ENCODE measurements around the gene CNTFR.

CNTFR gene

DNA sequence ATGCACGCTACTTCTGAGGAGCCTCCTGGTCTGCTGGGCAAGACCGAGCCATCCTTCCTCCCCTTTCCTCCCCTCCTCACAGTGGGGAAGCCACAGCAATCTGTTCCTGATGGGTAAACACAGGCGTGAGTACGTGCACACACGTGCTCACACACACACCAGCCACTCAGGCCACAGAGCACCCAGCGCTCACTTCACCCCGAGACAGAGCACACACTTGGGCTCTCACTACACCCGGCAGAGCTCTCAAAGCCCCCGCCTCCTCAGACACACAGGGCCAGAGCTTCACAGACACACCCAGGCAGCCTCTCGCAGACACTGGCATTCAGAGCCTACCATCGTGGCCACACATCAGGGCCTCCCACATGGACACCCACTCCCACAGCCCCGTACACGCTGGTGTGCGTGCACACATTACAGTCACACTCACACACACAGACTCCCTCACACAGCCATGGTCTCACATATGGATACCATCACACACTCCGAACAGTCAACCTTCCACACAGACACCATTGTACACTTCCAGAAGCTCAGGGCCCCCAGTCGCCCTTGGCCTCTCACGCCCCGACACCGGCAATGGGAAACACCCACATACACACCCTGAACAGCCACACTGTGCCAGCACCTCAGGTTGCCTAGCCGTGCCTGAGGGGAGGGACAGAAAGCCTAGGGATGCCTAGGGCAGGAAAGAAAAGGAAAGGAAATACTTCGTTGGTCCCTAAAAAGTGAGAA lies 13.5 kb downstream of the CNTFR start:
- no peak for TF ChIP-seq POLR2AphosphoS5 (IDR thresholded peaks at IDR 0.05; ENCODE audit: low read depth)
- no peak for TF ChIP-seq GABPA (IDR thresholded peaks at IDR 0.05; ENCODE audit: low read depth)
- no peak for TF ChIP-seq SPI1 (IDR thresholded peaks at IDR 0.05; ENCODE audit: borderline replicate concordance, low read depth)
- TF ChIP-seq, protein P1, sequence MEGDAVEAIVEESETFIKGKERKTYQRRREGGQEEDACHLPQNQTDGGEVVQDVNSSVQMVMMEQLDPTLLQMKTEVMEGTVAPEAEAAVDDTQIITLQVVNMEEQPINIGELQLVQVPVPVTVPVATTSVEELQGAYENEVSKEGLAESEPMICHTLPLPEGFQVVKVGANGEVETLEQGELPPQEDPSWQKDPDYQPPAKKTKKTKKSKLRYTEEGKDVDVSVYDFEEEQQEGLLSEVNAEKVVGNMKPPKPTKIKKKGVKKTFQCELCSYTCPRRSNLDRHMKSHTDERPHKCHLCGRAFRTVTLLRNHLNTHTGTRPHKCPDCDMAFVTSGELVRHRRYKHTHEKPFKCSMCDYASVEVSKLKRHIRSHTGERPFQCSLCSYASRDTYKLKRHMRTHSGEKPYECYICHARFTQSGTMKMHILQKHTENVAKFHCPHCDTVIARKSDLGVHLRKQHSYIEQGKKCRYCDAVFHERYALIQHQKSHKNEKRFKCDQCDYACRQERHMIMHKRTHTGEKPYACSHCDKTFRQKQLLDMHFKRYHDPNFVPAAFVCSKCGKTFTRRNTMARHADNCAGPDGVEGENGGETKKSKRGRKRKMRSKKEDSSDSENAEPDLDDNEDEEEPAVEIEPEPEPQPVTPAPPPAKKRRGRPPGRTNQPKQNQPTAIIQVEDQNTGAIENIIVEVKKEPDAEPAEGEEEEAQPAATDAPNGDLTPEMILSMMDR (IDR thresholded peaks at IDR 0.05; ENCODE audit: insufficient read depth, low read length), result no peak
- TF ChIP-seq, protein P2, sequence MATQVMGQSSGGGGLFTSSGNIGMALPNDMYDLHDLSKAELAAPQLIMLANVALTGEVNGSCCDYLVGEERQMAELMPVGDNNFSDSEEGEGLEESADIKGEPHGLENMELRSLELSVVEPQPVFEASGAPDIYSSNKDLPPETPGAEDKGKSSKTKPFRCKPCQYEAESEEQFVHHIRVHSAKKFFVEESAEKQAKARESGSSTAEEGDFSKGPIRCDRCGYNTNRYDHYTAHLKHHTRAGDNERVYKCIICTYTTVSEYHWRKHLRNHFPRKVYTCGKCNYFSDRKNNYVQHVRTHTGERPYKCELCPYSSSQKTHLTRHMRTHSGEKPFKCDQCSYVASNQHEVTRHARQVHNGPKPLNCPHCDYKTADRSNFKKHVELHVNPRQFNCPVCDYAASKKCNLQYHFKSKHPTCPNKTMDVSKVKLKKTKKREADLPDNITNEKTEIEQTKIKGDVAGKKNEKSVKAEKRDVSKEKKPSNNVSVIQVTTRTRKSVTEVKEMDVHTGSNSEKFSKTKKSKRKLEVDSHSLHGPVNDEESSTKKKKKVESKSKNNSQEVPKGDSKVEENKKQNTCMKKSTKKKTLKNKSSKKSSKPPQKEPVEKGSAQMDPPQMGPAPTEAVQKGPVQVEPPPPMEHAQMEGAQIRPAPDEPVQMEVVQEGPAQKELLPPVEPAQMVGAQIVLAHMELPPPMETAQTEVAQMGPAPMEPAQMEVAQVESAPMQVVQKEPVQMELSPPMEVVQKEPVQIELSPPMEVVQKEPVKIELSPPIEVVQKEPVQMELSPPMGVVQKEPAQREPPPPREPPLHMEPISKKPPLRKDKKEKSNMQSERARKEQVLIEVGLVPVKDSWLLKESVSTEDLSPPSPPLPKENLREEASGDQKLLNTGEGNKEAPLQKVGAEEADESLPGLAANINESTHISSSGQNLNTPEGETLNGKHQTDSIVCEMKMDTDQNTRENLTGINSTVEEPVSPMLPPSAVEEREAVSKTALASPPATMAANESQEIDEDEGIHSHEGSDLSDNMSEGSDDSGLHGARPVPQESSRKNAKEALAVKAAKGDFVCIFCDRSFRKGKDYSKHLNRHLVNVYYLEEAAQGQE (IDR thresholded peaks at IDR 0.05; ENCODE audit: insufficient replicate concordance, low read depth), result no peak
- Histone ChIP-seq H3K27ac (replicated peaks) (no peak overlapping the region), H3K4me3 (replicated peaks; ENCODE audit: insufficient read depth, low read length) (no peak overlapping the region), H3K27me3 (ENCODE audit: insufficient read depth, poor library complexity, severe bottlenecking) (peaks cover 45% of the 10 kb centered on the region)
- no peak for DNase-seq (ENCODE audit: low read depth in 1 of 2, low spot score in 1 of 2)

DNA sequence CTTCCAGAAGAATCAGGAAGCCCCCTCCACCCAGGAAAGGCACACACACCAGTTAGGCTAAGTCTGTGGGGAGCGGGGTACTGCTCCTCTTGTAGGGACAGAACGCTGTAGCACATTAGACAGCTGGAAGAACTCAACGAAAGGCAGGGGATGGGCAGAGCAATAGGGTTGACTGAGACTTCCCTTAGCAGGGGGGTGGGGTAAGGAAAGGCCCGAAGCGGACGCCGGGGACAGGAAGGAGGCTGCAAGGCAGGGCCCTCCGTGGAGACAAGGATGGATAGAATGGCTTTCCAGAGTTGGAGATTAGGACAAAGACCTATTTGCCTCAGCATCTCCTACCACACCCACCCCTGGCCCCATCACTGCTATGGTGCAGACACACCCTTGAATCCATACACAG lies 14.3 kb downstream of the CNTFR start:
- TF ChIP-seq POLR2AphosphoS5 (IDR thresholded peaks at IDR 0.05; ENCODE audit: low read depth) (no peak), SPI1 (IDR thresholded peaks at IDR 0.05; ENCODE audit: borderline replicate concordance, low read depth) (no peak), GABPA (IDR thresholded peaks at IDR 0.05; ENCODE audit: low read depth) (no peak)
- TF ChIP-seq, protein P1 (IDR thresholded peaks at IDR 0.05; ENCODE audit: insufficient read depth, low read length), result no peak
- TF ChIP-seq, protein P2 (IDR thresholded peaks at IDR 0.05; ENCODE audit: insufficient replicate concordance, low read depth), result no peak
- H3K27ac ChIP-seq (replicated peaks), result no peak overlapping the region
- H3K27me3 ChIP-seq (ENCODE audit: insufficient read depth, poor library complexity, severe bottlenecking), result peaks cover 43% of the 10 kb centered on the region
- DNase-seq (ENCODE audit: low read depth in 1 of 2, low spot score in 1 of 2), result no peak
- no peak overlapping the region for H3K4me3 ChIP-seq (replicated peaks; ENCODE audit: insufficient read depth, low read length)

DNA sequence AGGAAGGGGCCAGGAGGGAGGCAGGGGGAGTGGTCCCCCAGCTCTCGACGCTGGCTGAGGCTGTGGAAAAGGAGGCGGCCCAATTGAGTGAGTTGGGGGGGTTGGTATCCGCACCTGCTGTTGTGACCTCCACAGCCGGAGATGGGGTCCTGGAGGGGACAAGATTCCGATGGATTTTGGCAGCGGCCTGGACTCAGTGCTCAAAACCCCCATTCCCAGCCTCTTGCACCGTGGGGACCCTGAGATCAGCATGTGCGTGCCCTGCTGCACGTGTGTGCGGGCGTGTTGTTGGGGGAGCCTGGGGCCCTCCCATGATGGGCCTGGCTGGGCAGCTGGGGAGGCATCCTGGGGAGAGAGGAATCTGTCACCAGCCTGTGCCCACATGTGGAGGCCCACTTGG lies 15.0 kb downstream of the CNTFR start:
- Histone ChIP-seq H3K27ac (replicated peaks) (no peak overlapping the region), H3K4me3 (replicated peaks; ENCODE audit: insufficient read depth, low read length) (no peak overlapping the region), H3K27me3 (ENCODE audit: insufficient read depth, poor library complexity, severe bottlenecking) (peaks cover 37% of the 10 kb centered on the region)
- no peak for DNase-seq (ENCODE audit: low read depth in 1 of 2, low spot score in 1 of 2)
- TF ChIP-seq, protein P2 (IDR thresholded peaks at IDR 0.05; ENCODE audit: insufficient replicate concordance, low read depth), result no peak
- TF ChIP-seq, protein P1 (IDR thresholded peaks at IDR 0.05; ENCODE audit: insufficient read depth, low read length), result no peak
- no peak for TF ChIP-seq SPI1 (IDR thresholded peaks at IDR 0.05; ENCODE audit: borderline replicate concordance, low read depth)
- no peak for TF ChIP-seq GABPA (IDR thresholded peaks at IDR 0.05; ENCODE audit: low read depth)
- TF ChIP-seq POLR2AphosphoS5 (IDR thresholded peaks at IDR 0.05; ENCODE audit: low read depth), result no peak
